NCI-H345 treated with DMSO at 0.1 percent for 48 hours (cell line): Measurements from ENCODE around the gene KCNE4.

Source experiments
- DNase-seq: peaks from one replicate; lab custom pipeline; 2025; ENCODE audit not compliant: unreplicated experiment; lab: John Stamatoyannopoulos, UW

KCNE4 gene

GRCh38 chr2:223083402-223084070, 31.5 kb downstream of the KCNE4 start:
- no peak for DNase-seq

GRCh38 chr2:223084873-223085272, 32.9 kb downstream of the KCNE4 start:
- DNase-seq: no peak

GRCh38 chr2:223086370-223086981, 34.5 kb downstream of the KCNE4 start:
- no peak for DNase-seq

GRCh38 chr2:223087466-223087865, 35.5 kb downstream of the KCNE4 start:
- DNase-seq: no peak

GRCh38 chr2:223088866-223089265, 36.9 kb downstream of the KCNE4 start:
- DNase-seq: no peak

- DNase-seq: no peak
These were observed 38.0 kb downstream of the KCNE4 start for GRCh38 chr2:223090039-223090438.

- DNase-seq: no peak
These were observed 38.7 kb downstream of the KCNE4 start for GRCh38 chr2:223090540-223091235.

GRCh38 chr2:223092667-223093066, 40.7 kb downstream of the KCNE4 start:
- DNase-seq: no peak

GRCh38 chr2:223093436-223094241, 41.6 kb downstream of the KCNE4 start:
- no peak for DNase-seq

GRCh38 chr2:223095207-223095606, 43.2 kb downstream of the KCNE4 start:
- DNase-seq: no peak

- no peak for DNase-seq
These were observed 44.4 kb downstream of the KCNE4 start for GRCh38 chr2:223096235-223096970.

GRCh38 chr2:223097888-223098383, 45.9 kb downstream of the KCNE4 start:
- no peak for DNase-seq

GRCh38 chr2:223099561-223099960, 47.6 kb downstream of the KCNE4 start:
- no peak for DNase-seq

GRCh38 chr2:223100061-223100511, 48.1 kb downstream of the KCNE4 start:
- DNase-seq: no peak

- no peak for DNase-seq
These were observed 49.5 kb downstream of the KCNE4 start for GRCh38 chr2:223101340-223102039.

GRCh38 chr2:223102040-223102400, 50.0 kb downstream of the KCNE4 start:
- DNase-seq: no peak

GRCh38 chr2:223102450-223102849, 50.5 kb downstream of the KCNE4 start:
- DNase-seq: no peak

- no peak for DNase-seq
These were observed 52.5 kb downstream of the KCNE4 start for GRCh38 chr2:223104336-223105132.
